Measurements from ENCODE around the gene C2orf78.
A peak's percentile ranks its signal among the peaks of the same experiment; 100 is the strongest.
"Not testable (repeated sequence)": the region's sequence is repeated elsewhere in the genome, so short reads cannot be mapped to it uniquely, and the experiment has no call there.

C2orf78 gene

GRCh38 chr2:73780237-73780582 lies 3.8 kb upstream of the C2orf78 start:
- DNase-seq (ENCODE audit: low read depth): no peak

DNA sequence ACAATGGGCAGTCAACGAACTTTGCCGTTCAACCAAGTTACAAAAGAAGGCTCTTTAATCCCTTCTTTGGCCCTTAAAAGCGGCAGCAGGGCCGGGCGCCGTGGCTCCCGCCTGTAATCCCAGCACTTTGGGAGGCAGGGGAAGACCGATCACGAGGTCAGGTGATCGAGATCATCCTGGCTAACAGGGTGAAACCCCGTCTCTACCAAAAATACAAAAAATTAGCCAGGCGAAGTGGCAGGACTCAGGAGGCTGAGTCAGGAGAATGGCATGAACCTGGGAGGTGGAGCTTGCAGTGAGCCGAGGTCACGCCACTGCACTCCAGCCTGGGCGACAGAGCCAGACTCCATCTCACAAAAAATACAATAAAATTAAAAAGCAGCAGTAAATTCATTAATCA lies 581 bp upstream of the C2orf78 start:
- DNase-seq (ENCODE audit: low read depth): not testable (repeated sequence)

- DNase-seq (ENCODE audit: low read depth): no peak
Observed at GRCh38 chr2:73811878-73812277, 27.9 kb downstream of the C2orf78 start.

DNA sequence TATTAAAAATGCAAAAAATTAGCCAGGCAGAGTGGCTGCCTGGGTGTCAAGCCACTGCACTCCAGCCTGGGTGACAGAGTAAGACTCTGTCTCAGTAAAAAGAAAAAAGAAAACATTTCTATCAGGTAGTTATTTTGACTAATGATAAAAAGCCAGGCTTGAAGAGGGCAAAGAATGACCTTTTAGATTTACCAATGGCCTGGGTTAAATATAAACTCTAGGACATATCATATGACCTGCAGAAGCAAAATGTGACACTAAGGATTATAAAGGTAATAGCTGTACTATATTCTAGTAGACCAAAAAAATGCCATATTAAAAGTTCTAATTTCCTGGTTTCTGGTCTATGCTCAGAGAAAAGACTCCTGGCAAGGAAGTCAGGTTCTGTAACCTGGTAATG lies 28.7 kb downstream of the C2orf78 start:
- DNase-seq (ENCODE audit: low read depth): no peak

- DNase-seq (ENCODE audit: low read depth): no peak
Observed at GRCh38 chr2:73818296-73818695, 34.3 kb downstream of the C2orf78 start.

GRCh38 chr2:73821227-73821626 lies 37.2 kb downstream of the C2orf78 start:
- DNase-seq (ENCODE audit: low read depth): no peak

DNA sequence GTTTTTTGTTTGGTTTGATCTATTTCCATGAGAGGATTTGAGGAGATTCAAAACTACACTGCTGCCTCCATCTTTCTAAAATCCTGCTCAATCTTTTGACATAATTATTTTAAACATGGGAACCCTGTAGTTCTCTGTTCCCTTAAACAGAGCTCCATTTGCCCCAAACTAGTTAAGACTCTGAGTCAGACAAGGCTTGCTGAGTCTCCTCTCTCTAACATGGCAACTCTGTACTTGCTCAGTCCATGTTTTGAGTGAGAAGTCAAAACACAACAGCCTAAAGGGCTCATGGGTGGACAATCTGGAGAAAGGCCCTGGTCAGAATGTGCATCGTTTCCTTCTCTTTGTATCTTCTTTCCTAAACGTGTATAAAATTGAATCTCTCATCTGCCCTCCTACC lies 37.7 kb downstream of the C2orf78 start:
- DNase-seq (ENCODE audit: low read depth): no peak

DNA sequence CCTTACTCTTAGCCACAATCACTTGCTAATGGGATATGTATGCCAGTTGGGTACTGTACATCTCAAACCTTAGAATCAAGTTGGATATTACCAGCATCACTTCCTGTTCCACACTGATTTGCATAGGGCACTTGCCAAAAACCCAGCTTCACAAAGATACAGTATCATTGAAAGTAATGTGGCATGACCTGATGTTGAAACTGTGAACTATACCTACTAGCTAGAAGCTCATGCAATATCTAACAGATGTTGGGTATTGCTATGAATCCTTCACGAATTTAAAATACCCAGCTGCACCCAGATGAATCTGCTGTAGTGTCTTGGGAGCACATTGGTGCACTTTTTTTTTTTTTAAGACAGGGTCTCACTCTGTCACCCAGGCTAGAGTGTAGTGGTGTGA lies 38.3 kb downstream of the C2orf78 start:
- no peak for DNase-seq (ENCODE audit: low read depth)

DNA sequence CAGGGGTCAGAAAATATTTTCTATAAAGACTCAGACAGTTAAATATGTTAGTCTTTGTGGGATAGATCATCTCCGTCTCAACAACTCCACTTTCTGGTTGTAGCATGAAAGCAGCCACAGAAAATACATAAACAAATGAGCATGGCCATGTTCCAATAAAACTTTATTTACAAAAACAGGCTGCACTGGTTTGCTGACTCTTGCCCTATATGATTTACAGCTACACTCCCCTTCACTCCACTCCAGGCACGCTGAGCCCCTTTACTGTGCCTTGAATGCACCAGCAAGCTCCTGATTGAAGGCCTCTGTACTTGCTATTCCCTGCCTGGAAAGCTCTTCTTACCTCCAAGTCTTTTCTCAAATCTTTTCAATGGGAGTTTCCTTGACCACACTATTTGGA lies 39.0 kb downstream of the C2orf78 start:
- DNase-seq (ENCODE audit: low read depth): no peak

- no peak for DNase-seq (ENCODE audit: low read depth)
Observed at GRCh38 chr2:73823416-73823815, 39.4 kb downstream of the C2orf78 start.

GRCh38 chr2:73823916-73824523 lies 40.0 kb downstream of the C2orf78 start:
- peak; percentile 51 for DNase-seq (ENCODE audit: low read depth)

DNA sequence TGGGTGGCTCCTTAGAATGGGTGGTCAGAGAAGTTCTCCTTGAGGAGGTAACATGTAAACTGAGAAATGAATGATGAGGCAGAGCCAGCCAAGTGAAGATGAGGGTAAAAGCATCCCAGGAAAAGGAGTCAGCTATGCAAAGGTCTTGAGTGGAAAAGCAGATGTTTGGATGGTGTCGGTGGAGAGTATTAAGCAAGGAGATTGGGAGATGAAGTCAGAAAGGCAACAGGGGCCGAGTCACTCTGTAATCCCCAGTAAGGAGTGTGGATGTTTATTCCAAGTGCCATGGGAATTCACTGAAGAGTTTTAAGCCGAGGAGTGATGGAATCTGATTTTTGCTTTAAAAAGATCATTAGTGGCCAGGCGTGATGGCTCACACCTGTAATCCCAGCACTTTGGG lies 41.4 kb downstream of the C2orf78 start:
- no peak for DNase-seq (ENCODE audit: low read depth)

DNA sequence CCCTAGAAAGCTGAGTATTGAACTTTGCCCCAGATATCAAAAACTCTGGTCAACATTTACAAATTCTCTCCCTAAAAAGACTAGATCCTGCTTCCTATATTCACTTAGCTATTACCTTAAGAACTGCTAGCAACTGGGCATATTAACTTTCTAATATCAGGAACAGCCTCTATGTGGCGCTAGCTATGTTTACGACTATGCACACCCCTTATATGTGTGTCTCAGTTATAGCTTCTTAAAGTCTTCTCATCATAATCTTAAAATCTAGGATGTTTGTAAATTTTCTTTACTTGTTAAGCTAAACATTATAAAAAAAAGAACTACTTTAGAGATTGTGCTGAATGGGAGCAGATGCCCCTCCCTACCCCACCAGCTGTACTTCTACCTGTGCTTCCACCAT lies 43.0 kb downstream of the C2orf78 start:
- DNase-seq (ENCODE audit: low read depth): no peak

- no peak for DNase-seq (ENCODE audit: low read depth)
Observed at GRCh38 chr2:73827660-73828388, 43.8 kb downstream of the C2orf78 start.

GRCh38 chr2:73828389-73828817 lies 44.4 kb downstream of the C2orf78 start:
- DNase-seq (ENCODE audit: low read depth): no peak

DNA sequence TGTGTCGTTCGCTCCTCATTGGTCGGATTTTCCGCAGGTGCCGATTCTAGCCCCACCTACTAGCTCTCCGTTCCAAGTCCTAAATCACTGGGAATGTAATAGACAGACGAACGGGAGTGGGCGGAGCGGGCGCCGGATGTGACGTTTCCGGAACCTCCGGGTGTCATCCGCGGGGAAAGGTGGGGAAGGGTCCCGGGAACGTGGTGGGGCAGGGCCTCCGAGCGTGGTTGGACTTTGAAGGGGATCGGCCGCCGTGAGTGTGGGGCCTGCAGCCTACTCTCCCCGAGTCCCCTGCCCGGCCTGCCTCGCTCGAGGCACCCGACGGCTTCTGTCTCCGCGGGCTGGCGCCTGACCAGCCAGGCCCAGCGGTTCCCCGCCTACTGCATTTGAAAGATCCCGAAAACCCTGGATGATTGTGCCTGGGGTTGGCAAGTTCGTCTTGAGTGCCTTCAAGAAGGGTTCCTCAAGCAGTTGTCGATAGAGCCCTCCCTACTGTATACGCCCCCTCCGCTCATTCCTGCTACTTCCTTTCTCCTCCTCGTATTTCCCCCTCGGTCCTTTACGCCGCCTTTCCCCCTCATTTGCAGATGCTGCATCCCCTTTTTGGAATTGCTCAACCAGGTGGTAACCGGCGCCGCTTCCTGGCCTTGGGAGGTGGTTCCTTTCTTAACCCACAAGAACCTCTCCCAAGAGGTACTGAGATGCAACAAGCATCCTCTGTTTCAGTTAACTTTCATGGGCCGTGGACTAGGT lies 45.0 kb downstream of the C2orf78 start, which contains the start of gene STAMBP:
Gene STAMBP, plus strand, starts transcription at position 144 of the 753 bp plus-strand sequence. CDS start 1,896 bp downstream, outside the sequence.
- peak; percentile 85 for DNase-seq (ENCODE audit: low read depth)

- DNase-seq (ENCODE audit: low read depth): peak; percentile 68
Observed at GRCh38 chr2:73830871-73831401, 47.0 kb downstream of the C2orf78 start.

DNA sequence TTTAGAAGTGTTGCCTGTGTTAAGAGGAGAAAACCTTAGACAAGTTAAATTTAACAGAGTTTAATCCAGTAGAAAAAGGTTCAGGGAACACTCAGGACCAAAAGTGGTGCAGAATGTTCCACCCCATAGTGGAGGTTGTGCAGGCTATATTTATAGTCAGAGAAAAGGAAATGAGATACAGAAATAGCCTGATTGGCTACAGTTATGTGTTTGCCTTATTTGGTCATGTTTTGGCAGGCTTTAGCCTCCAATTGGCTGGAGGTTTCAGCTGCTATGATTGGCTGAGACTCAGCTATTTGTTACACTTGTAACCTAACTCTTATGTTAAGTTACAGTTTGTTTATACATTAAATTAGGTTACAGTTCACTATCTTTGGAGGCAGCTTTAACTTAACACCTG lies 48.9 kb downstream of the C2orf78 start:
- DNase-seq (ENCODE audit: low read depth): no peak

GRCh38 chr2:73836141-73836943 lies 52.4 kb downstream of the C2orf78 start:
- no peak for DNase-seq (ENCODE audit: low read depth)

- no peak for DNase-seq (ENCODE audit: low read depth)
Observed at GRCh38 chr2:73837847-73838585, 54.0 kb downstream of the C2orf78 start.

- DNase-seq (ENCODE audit: low read depth): no peak
Observed at GRCh38 chr2:73838889-73839534, 55.0 kb downstream of the C2orf78 start.
